Measurements from ENCODE around the gene FOXA3. TPM values are rescaled to one million over a fixed set of nuclear protein-coding genes. Genes with fewer than 3 reads are reported as not detected.

Gene FOXA3
- total RNA-seq, 1 donor from 2014 or later: 7.3 TPM

- peaks cover 56% of the 10 kb centered on the region for H3F3A ChIP-seq (ENCODE audit: low read depth)
- Mint-ChIP-seq H3K27me3 (ENCODE audit: insufficient read depth, low read depth) (peaks cover 4% of the 10 kb centered on the region), H3K4me1 (peaks cover 11% of the 10 kb centered on the region), H3K36me3 (peaks cover 11% of the 10 kb centered on the region), H3K9me3 (no peaks in the 10 kb centered on the region), H3K27ac (no peak overlapping the region), H3K4me3 (peak overlapping the region; percentile 91)
- H3K4me1 ChIP-seq: peaks cover 23% of the 10 kb centered on the region
- TF ChIP-seq CTCF (IDR thresholded peaks at IDR 0.05) (no peak), EZH2phosphoT487 (IDR thresholded peaks at IDR 0.05) (no peak), EZH2 (IDR thresholded peaks at IDR 0.05) (no peak)
- peak overlapping the region; percentile 44 for H3K4me3 ChIP-seq
- no peaks in the 10 kb centered on the region for H3K79me2 ChIP-seq (ENCODE audit: low read depth)
- peaks cover 12% of the 10 kb centered on the region for H3K27me3 ChIP-seq
- H3K9ac ChIP-seq: no peak overlapping the region
- peak; percentile 14 for DNase-seq (ENCODE audit: low spot score)
- peak overlapping the region; percentile 85 for H3K4me2 ChIP-seq
- no peaks in the 10 kb centered on the region for H3K36me3 ChIP-seq
- no peaks in the 10 kb centered on the region for H3K9me3 ChIP-seq (ENCODE audit: low read depth)
- peaks cover 20% of the 10 kb centered on the region for H4K20me1 ChIP-seq (ENCODE audit: low read depth)
- no peak overlapping the region for H2AFZ ChIP-seq (replicated peaks)
- H3K27ac ChIP-seq: no peak overlapping the region
Observed at GRCh38 chr19:45816236-45817009, 47.7 kb upstream of the FOXA3 start.

GRCh38 chr19:45817010-45817724, 47.0 kb upstream of the FOXA3 start:
- Histone ChIP-seq H3K36me3 (no peaks in the 10 kb centered on the region), H3K27me3 (peaks cover 12% of the 10 kb centered on the region), H3K27ac (peak overlapping the region; percentile 53), H3K4me1 (peaks cover 23% of the 10 kb centered on the region), H3K79me2 (ENCODE audit: low read depth) (no peaks in the 10 kb centered on the region), H3K4me3 (no peak overlapping the region), H3K9me3 (ENCODE audit: low read depth) (no peaks in the 10 kb centered on the region), H2AFZ (replicated peaks) (no peak overlapping the region), H3K4me2 (peak overlapping the region; percentile 85), H3F3A (ENCODE audit: low read depth) (peaks cover 53% of the 10 kb centered on the region), H3K9ac (no peak overlapping the region), H4K20me1 (ENCODE audit: low read depth) (peaks cover 20% of the 10 kb centered on the region)
- Mint-ChIP-seq H3K27ac (peak overlapping the region; percentile 25), H3K4me1 (peaks cover 11% of the 10 kb centered on the region), H3K4me3 (peak overlapping the region; percentile 75), H3K36me3 (peaks cover 11% of the 10 kb centered on the region), H3K27me3 (ENCODE audit: insufficient read depth, low read depth) (peaks cover 4% of the 10 kb centered on the region), H3K9me3 (no peaks in the 10 kb centered on the region)
- TF ChIP-seq CTCF (IDR thresholded peaks at IDR 0.05): peak; percentile 94
- TF ChIP-seq EZH2 (IDR thresholded peaks at IDR 0.05): no peak
- no peak for TF ChIP-seq EZH2phosphoT487 (IDR thresholded peaks at IDR 0.05)
- peak; percentile 97 for DNase-seq (ENCODE audit: low spot score)

GRCh38 chr19:45817725-45818301, 46.3 kb upstream of the FOXA3 start:
- Histone ChIP-seq H3F3A (ENCODE audit: low read depth) (peaks cover 48% of the 10 kb centered on the region), H3K27me3 (peaks cover 12% of the 10 kb centered on the region), H3K9me3 (ENCODE audit: low read depth) (no peaks in the 10 kb centered on the region), H4K20me1 (ENCODE audit: low read depth) (peaks cover 20% of the 10 kb centered on the region), H3K4me2 (peak overlapping the region; percentile 3), H3K27ac (peak overlapping the region; percentile 53), H3K36me3 (no peaks in the 10 kb centered on the region), H3K4me3 (no peak overlapping the region), H2AFZ (replicated peaks) (no peak overlapping the region), H3K79me2 (ENCODE audit: low read depth) (no peaks in the 10 kb centered on the region), H3K4me1 (peaks cover 23% of the 10 kb centered on the region), H3K9ac (no peak overlapping the region)
- H3K9me3 Mint-ChIP-seq: no peaks in the 10 kb centered on the region
- TF ChIP-seq EZH2 (IDR thresholded peaks at IDR 0.05) (no peak), CTCF (IDR thresholded peaks at IDR 0.05) (no peak), EZH2phosphoT487 (IDR thresholded peaks at IDR 0.05) (no peak)
- H3K36me3 Mint-ChIP-seq: peaks cover 11% of the 10 kb centered on the region
- peak overlapping the region; percentile 75 for H3K4me3 Mint-ChIP-seq
- peaks cover 2% of the 10 kb centered on the region for H3K27me3 Mint-ChIP-seq (ENCODE audit: insufficient read depth, low read depth)
- peak; percentile 32 for DNase-seq (ENCODE audit: low spot score)
- peaks cover 11% of the 10 kb centered on the region for H3K4me1 Mint-ChIP-seq
- no peak overlapping the region for H3K27ac Mint-ChIP-seq

Data from neural progenitor cell (in vitro differentiated cells).